ENCODE results near the gene RDH16. TPM values are rescaled to one million over a fixed set of nuclear protein-coding genes. Genes with fewer than 3 reads are reported as not detected.

The RDH16 gene
- total and polyA plus RNA-seq, 2 donors (not counting 3 experiments of a cell fraction or from before 2014, with no cell fraction given): 0.08 to 0.29 TPM

GRCh38 chr12:56954958-56955355, 2.5 kb downstream of the RDH16 start:
- Histone ChIP-seq H4K20me1 (replicated peaks; ENCODE audit: control insufficient read depth, extremely low read depth, insufficient read depth, low read length) (no peaks in the 10 kb centered on the region), H3K4me1 (ENCODE audit: control insufficient read depth, extremely low read depth, insufficient read depth, low read length) (no peaks in the 10 kb centered on the region), H3K79me2 (ENCODE audit: control insufficient read depth, insufficient read depth, low read length) (no peaks in the 10 kb centered on the region), H3K4me3 (replicated peaks in 1 of 3; ENCODE audit: insufficient read depth in 1 of 3, low read depth in 1 of 3, low read length in 3 of 3) (no peak overlapping the region), H3K9ac (replicated peaks; ENCODE audit: extremely low read depth, insufficient read depth, low read length) (no peak overlapping the region), H3K27ac (ENCODE audit: insufficient read depth, low read depth, low read length) (no peak overlapping the region), H2AFZ (ENCODE audit: low read depth, low read length) (no peak overlapping the region), H3K9me1 (replicated peaks; ENCODE audit: control insufficient read depth, extremely low read depth, insufficient read depth, low read length) (no peaks in the 10 kb centered on the region), H3K4me2 (ENCODE audit: insufficient read depth, low read length) (no peak overlapping the region), H3K9me3 (replicated peaks; ENCODE audit: control insufficient read depth, insufficient read depth, low read length) (no peaks in the 10 kb centered on the region), H3K27me3 (ENCODE audit: control insufficient read depth in 2 of 2, insufficient read depth in 2 of 2, low read length in 2 of 2) (peaks cover 6 to 11% of the 10 kb centered on the region in 2 experiments), H3K36me3 (ENCODE audit: control insufficient read depth in 2 of 2, extremely low read depth in 1 of 2, insufficient read depth in 2 of 2, low read length in 2 of 2) (no peaks in the 10 kb centered on the region)
- TF ChIP-seq MYC (IDR thresholded peaks at IDR 0.05; ENCODE audit: low read depth, low read length) (no peak), FOS (IDR thresholded peaks at IDR 0.05; ENCODE audit: borderline replicate concordance, insufficient read depth, low read length) (no peak), CTCF (IDR thresholded peaks at IDR 0.05; ENCODE audit: extremely low read depth in 1 of 2, insufficient read depth in 1 of 2, low read depth in 1 of 2, low read length in 2 of 2) (no peak), MAX (IDR thresholded peaks at IDR 0.05; ENCODE audit: insufficient read depth, insufficient read length) (no peak), POLR2A (IDR thresholded peaks at IDR 0.05; ENCODE audit: low read depth, low read length) (no peak), POLR2AphosphoS5 (IDR thresholded peaks at IDR 0.05; ENCODE audit: insufficient read depth, low read depth, low read length) (no peak)
- ChIA-PET POLR2A (no interaction called here), CTCF (no interaction called here)
- dilution Hi-C loops (cut with MboI; ENCODE audit: extremely low pct_ligation_motif_present, low sequenced_read_pairs): no loop called here
- no peak for DNase-seq (ENCODE audit: low read depth, low spot score)
- intact Hi-C loops (cut with micrococcal nuclease): no loop called here
- no TSS peak for BruUV-seq (replicated peaks)
- no peak for FAIRE-seq
